OCI-LY7 (cell line): ENCODE data around the gene ING2. TPM values are rescaled to one million over a fixed set of nuclear protein-coding genes. Genes with fewer than 3 reads are reported as not detected.

ENCODE experiments used
- BruUV-seq: library from RNA; stranded (reverse); fragments of 400-500 nt; replicated peaks from 2 replicates; lab custom pipeline; 2021; lab: Mats Ljungman, UMichigan
- CTCF ChIA-PET: fragments of 300-600 bp; sonication (Branson Sonifier 250); formaldehyde crosslinking; loops from one replicate; lab custom pipeline; 2022; ENCODE audit warnings: antibody characterized with exemption; ENCODE audit not compliant: unreplicated experiment; lab: Charles Lee
- POLR2A ChIA-PET: fragments of 300-600 bp; sonication (Branson Sonifier 250); formaldehyde crosslinking; loops from one replicate; lab custom pipeline; 2022; ENCODE audit warnings: antibody characterized with exemption; lab: Charles Lee
- DNase-seq: peaks from one replicate; pipeline ENCODE4 v3.0.0-alpha.2; 2015; ENCODE audit warnings: low spot score
- H2AFZ ChIP-seq: fragments of 200-600 bp; sonication (generic), shearing (Covaris generic); 2 replicates; pipeline ENCODE4 v1.6.1; 2014; ENCODE audit warnings: mild to moderate bottlenecking, antibody characterized with exemption, low read length, moderate library complexity
- H3K27ac ChIP-seq: fragments of 200-600 bp; sonication (generic); 2 replicates; pipeline ENCODE4 v1.5.1; 2014; ENCODE audit warnings: mixed run types, low read depth, mild to moderate bottlenecking, moderate library complexity, low read length, inconsistent platforms; ENCODE audit not compliant: poor library complexity, severe bottlenecking
- H3K36me3 ChIP-seq: fragments of 200-600 bp; sonication (generic); 2 replicates; pipeline ENCODE4 v1.6.1; 2014; ENCODE audit warnings: mild to moderate bottlenecking, antibody characterized with exemption, low read length, moderate library complexity, mixed read lengths; ENCODE audit not compliant: insufficient read depth
- H3K4me1 ChIP-seq: fragments of 200-600 bp; sonication (generic); 2 replicates; pipeline ENCODE4 v1.5.1; 2014; ENCODE audit warnings: mild to moderate bottlenecking, low read length; ENCODE audit not compliant: insufficient read depth, poor library complexity, severe bottlenecking
- H3K4me2 ChIP-seq: fragments of 200-600 bp; sonication (generic); 2 replicates; pipeline ENCODE4 v1.6.1; 2014; ENCODE audit warnings: mild to moderate bottlenecking, low read length
- H3K4me3 ChIP-seq: fragments of 200-600 bp; sonication (generic); 2 replicates; pipeline ENCODE4 v1.5.1; 2014; ENCODE audit warnings: mild to moderate bottlenecking, low read depth, low read length; ENCODE audit not compliant: poor library complexity, severe bottlenecking
- H3K79me2 ChIP-seq: fragments of 200-600 bp; sonication (generic); 2 replicates; pipeline ENCODE4 v1.6.1; 2016; ENCODE audit warnings: low read depth, mild to moderate bottlenecking, low read length, moderate library complexity, mixed read lengths; ENCODE audit not compliant: insufficient read depth
- H3K9me2 ChIP-seq: fragments of 200-600 bp; sonication (generic); 2 replicates; pipeline ENCODE4 v1.6.1; 2016; ENCODE audit warnings: mild to moderate bottlenecking, low read length, mixed read lengths; ENCODE audit not compliant: insufficient read depth
- H3K9me3 ChIP-seq: fragments of 200-600 bp; sonication (generic); 2 replicates; pipeline ENCODE4 v1.6.1; 2014; ENCODE audit warnings: mild to moderate bottlenecking, mixed run types, low read length, mixed read lengths
- H4K20me1 ChIP-seq: fragments of 200-600 bp; sonication (generic); 2 replicates; pipeline ENCODE4 v1.6.1; 2014; ENCODE audit warnings: mild to moderate bottlenecking, antibody characterized with exemption, low read length, moderate library complexity, mixed read lengths; ENCODE audit not compliant: insufficient read depth
- EZH2phosphoT487 ChIP-seq: fragments of 200-600 bp; sonication (generic); IDR thresholded peaks from 2 replicates; pipeline ENCODE4 v1.6.1; 2018; ENCODE audit warnings: low read depth, borderline replicate concordance, mild to moderate bottlenecking, mixed run types, antibody characterized with exemption, low read length, moderate library complexity, mixed read lengths
- intact Hi-C: fragments of 100-400 bp; cut with micrococcal nuclease; formaldehyde crosslinking; loops from one replicate; pipeline ENCODE4 v1.10.0; 2022; ENCODE audit not compliant: unreplicated experiment
- total RNA-seq, 2 experiments: library from RNA; depleted of rRNA in 1 of 2; stranded (reverse); fragments of >200 nt in 1 of 2; shearing (Covaris generic) in 1 of 2; gene quantifications; 2 replicates each; pipeline ENCODE4 v1.2.3, GENCODE V29; 2014 to 2022
- TF ChIP-seq, protein P1 (sequence below): fragments of 200-600 bp; sonication (generic); conservative IDR thresholded peaks from 2 replicates; pipeline ENCODE4 v1.5.1; 2014; ENCODE audit warnings: mild to moderate bottlenecking, antibody characterized with exemption, low read length, moderate library complexity, mixed read lengths

The ING2 gene
- total RNA-seq, 2 experiments from 2014 or later: 23.3 to 26.0 TPM

DNA sequence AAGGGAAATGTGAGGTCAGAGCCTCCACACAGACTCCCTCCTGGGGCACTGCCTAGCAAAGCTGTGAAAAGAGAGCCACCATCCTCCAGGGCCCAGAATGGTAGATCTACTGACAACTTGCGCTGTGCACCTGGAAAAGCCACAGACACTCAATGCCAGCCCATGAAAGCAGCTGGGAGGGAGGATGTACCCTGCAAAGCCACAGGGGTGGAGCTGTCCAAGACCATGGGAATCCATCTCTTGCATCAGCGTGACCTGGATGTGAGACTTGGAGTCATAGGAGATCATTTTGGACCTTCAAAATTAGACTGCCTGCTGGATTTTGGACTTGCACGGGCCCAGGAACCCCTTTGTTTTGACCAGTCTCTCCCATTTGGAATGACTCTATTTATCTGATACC is 37.6 kb upstream of the ING2 start:
- H3K36me3 ChIP-seq: no peaks in the 10 kb centered on the region
- H3K4me1 ChIP-seq: no peaks in the 10 kb centered on the region
- H3K4me2 ChIP-seq: no peak overlapping the region
- no peaks in the 10 kb centered on the region for H3K79me2 ChIP-seq
- 0 out of 2 replicates have a peak, but pooled peaks cover 11% of the 10 kb centered on the region for H3K9me3 ChIP-seq
- H3K27ac ChIP-seq: no peak overlapping the region
- no peak for DNase-seq
- BruUV-seq: no TSS peak
- H3K4me3 ChIP-seq: no peak overlapping the region
- POLR2A ChIA-PET: interaction anchor here (0.7 kb wide), 1 partner anchor 38 kb away, joined by 3 read pairs; the partner anchor contains the start of gene ING2
- intact Hi-C loops: no loop called here
- CTCF ChIA-PET: no interaction called here
- no peak overlapping the region for H2AFZ ChIP-seq
- H3K9me2 ChIP-seq: no peaks in the 10 kb centered on the region
- TF ChIP-seq, protein P1, sequence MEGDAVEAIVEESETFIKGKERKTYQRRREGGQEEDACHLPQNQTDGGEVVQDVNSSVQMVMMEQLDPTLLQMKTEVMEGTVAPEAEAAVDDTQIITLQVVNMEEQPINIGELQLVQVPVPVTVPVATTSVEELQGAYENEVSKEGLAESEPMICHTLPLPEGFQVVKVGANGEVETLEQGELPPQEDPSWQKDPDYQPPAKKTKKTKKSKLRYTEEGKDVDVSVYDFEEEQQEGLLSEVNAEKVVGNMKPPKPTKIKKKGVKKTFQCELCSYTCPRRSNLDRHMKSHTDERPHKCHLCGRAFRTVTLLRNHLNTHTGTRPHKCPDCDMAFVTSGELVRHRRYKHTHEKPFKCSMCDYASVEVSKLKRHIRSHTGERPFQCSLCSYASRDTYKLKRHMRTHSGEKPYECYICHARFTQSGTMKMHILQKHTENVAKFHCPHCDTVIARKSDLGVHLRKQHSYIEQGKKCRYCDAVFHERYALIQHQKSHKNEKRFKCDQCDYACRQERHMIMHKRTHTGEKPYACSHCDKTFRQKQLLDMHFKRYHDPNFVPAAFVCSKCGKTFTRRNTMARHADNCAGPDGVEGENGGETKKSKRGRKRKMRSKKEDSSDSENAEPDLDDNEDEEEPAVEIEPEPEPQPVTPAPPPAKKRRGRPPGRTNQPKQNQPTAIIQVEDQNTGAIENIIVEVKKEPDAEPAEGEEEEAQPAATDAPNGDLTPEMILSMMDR: no peak
- no peak for TF ChIP-seq EZH2phosphoT487
- no peaks in the 10 kb centered on the region for H4K20me1 ChIP-seq

DNA sequence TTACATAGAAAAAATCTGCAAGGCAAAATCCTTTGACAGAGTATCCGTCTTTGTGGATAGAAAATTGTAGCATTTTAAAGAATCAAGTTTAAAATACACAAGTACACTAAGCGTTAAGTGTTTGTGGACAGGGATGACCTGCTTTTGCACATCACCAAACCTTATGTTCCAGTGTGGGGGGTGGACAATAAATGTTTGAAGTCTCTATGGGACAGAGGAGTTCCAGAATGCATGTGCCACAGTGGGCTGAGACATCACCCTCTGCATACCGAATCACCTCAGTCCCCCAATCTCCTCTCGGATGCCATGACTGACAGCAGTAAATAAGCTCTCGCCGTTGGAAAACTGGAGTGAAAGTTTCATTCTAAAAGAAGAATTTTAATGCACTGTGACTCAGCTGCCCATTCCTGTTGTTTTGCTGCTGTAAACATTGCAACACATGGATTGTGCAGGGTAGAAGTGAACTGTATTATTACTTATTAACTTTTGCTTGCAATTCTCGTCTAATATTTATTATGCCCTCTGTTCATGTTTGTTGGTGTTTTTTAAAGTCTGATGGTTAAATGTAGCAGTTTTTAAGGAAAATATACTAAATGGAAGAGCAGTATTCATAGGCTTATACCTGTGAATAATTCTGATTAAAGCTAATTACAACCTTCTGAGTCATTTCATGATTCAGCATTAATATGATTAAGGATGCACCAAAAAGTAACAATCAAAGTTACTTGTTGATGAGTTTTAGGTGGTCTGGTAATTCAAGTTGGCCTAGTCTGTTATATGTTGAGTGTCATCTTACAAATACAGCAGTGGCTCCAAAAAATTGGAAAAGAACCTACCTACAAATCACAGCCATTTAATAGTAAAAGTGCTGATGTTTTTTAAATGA is 36.4 kb upstream of the ING2 start:
- H3K4me1 ChIP-seq: no peaks in the 10 kb centered on the region
- ChIA-PET POLR2A (interaction anchor here (0.6 kb wide), 1 partner anchor 48 kb away, joined by 7 read pairs; no protein-coding TSS in a partner anchor), CTCF (interaction anchor here (0.9 kb wide), 1 partner anchor 13 kb away, joined by 3 read pairs; no protein-coding TSS in a partner anchor)
- no peak for DNase-seq
- no peaks in the 10 kb centered on the region for H4K20me1 ChIP-seq
- 0 out of 2 replicates have a peak, but pooled peaks cover 11% of the 10 kb centered on the region for H3K9me3 ChIP-seq
- H3K27ac ChIP-seq: no peak overlapping the region
- H3K4me3 ChIP-seq: no peak overlapping the region
- BruUV-seq: no TSS peak
- H3K4me2 ChIP-seq: no peak overlapping the region
- H3K79me2 ChIP-seq: no peaks in the 10 kb centered on the region
- intact Hi-C loops: no loop called here
- H3K36me3 ChIP-seq: no peaks in the 10 kb centered on the region
- TF ChIP-seq EZH2phosphoT487: no peak
- TF ChIP-seq, protein P1: no peak
- no peak overlapping the region for H2AFZ ChIP-seq
- no peaks in the 10 kb centered on the region for H3K9me2 ChIP-seq
